Ishikawa (cell line): ENCODE results near the gene PHF21A.

Experiments
- CREB1 ChIP-seq: IDR thresholded peaks from 2 replicates; pipeline ENCODE4 v1.6.1; 2012; ENCODE audit warnings: low read depth
- FOXM1 ChIP-seq: IDR thresholded peaks from 2 replicates; pipeline ENCODE4 v1.6.1; 2012; ENCODE audit warnings: low read depth, borderline replicate concordance
- TAF1 ChIP-seq: IDR thresholded peaks from 2 replicates; pipeline ENCODE4 v1.6.1; 2012; ENCODE audit warnings: low read depth, mild to moderate bottlenecking
- TCF12 ChIP-seq: IDR thresholded peaks from 2 replicates; pipeline ENCODE4 v1.6.1; 2012; ENCODE audit warnings: low read depth

DNA sequence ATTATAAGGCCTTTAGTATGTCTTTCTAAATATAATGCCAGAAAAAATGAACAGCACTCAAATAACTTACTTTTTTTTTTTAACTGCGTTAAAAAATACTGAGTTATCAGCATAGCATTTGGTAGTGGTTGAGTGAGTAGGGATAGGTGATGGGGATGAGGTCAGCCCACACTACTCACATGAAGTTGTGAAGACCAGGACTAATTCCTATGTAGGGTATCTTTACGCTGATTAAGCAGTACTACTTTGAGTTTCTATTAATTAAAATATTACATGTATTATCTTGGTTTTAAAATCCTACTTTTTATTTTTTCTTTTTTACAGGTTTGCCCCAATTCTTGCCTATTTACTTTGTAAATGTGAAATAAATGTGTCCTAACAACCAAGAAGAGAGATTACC, 13.5 kb downstream of the PHF21A start:
- TF ChIP-seq CREB1 = no peak
- TF ChIP-seq TAF1 = no peak
- TF ChIP-seq FOXM1 = no peak
- no peak for TF ChIP-seq TCF12
